Colonic mucosa (tissue), 4 donors: Measurements from ENCODE around the gene XPO6. TPM values are rescaled to one million over a fixed set of nuclear protein-coding genes. Genes with fewer than 3 reads are reported as not detected.

ENCODE experiments used
- DNase-seq: peaks from one replicate; pipeline ENCODE4 v3.0.0-alpha.2; 2020
- H3K27ac ChIP-seq: fragments of 200-600 bp; one replicate; pipeline ENCODE4 v1.8.0; 2021
- H3K27me3 ChIP-seq: fragments of 200-600 bp; one replicate; pipeline ENCODE4 v1.8.0; 2021
- H3K36me3 ChIP-seq: fragments of 200-600 bp; one replicate; pipeline ENCODE4 v1.8.0; 2021
- H3K4me1 ChIP-seq: fragments of 200-600 bp; one replicate; pipeline ENCODE4 v1.8.0; 2021; ENCODE audit warnings: mild to moderate bottlenecking
- H3K4me3 ChIP-seq: fragments of 200-600 bp; one replicate; pipeline ENCODE4 v1.8.0; 2021
- H3K9ac ChIP-seq, 2 donors: one replicate each; pipeline ENCODE4 v1.7.0; 2013; ENCODE audit warnings: control low read depth in 2 of 2, low read depth in 2 of 2, low read length in 2 of 2
- H3K9me3 ChIP-seq: fragments of 200-600 bp; one replicate; pipeline ENCODE4 v1.8.0; 2021
- CTCF ChIP-seq: fragments of 200-600 bp; IDR thresholded peaks from one replicate; pipeline ENCODE4 v1.8.0; 2022; ENCODE audit warnings: antibody characterized with exemption, mild to moderate bottlenecking
- intact Hi-C: fragments of 100-400 bp; cut with DNase I; formaldehyde crosslinking; loops from one replicate; pipeline ENCODE4 v1.14.1; 2022
- total RNA-seq, 2 donors: library from RNA; stranded (reverse); fragmentation: NEBNext Ultra II Directional in 1 of 2; extraction: Animal tissue kit (Norgen Biotek cat#: 25700) in 1 of 2; gene quantifications; one replicate each; pipeline ENCODE4 v1.2.1, GENCODE V29; 2021
- donor health status: healthy.
- donor health status: DM: no; HTN: no; CAD: no.
- donor health status: DM: no; HTN: no; CAD: no.

Gene XPO6
- total RNA-seq, 2 donors from 2014 or later, result 77.0 to 144 TPM

- intact Hi-C loops, result loop anchor here (5.0 kb wide), 1 partner anchor 102 kb away; no protein-coding TSS in a partner anchor
- Histone ChIP-seq H3K4me1 (no peaks in the 10 kb centered on the region), H3K4me3 (no peak overlapping the region), H3K9ac (no peak overlapping the region), H3K9me3 (no peaks in the 10 kb centered on the region), H3K27me3 (no peaks in the 10 kb centered on the region), H3K27ac (no peak overlapping the region), H3K36me3 (no peaks in the 10 kb centered on the region)
- TF ChIP-seq CTCF, result no peak
- DNase-seq, result no peak
Observed at GRCh38 chr16:28073836-28074235, 137.9 kb downstream of the XPO6 start.

GRCh38 chr16:28072087-28072486 lies 139.7 kb downstream of the XPO6 start:
- H3K9me3 ChIP-seq, result no peaks in the 10 kb centered on the region
- H3K36me3 ChIP-seq, result no peaks in the 10 kb centered on the region
- intact Hi-C loops, result loop anchor here (5.0 kb wide), 1 partner anchor 100 kb away; no protein-coding TSS in a partner anchor
- H3K4me3 ChIP-seq, result no peak overlapping the region
- H3K27ac ChIP-seq, result no peak overlapping the region
- H3K4me1 ChIP-seq, result no peaks in the 10 kb centered on the region
- DNase-seq, result no peak
- no peaks in the 10 kb centered on the region for H3K27me3 ChIP-seq
- H3K9ac ChIP-seq, result no peak overlapping the region
- TF ChIP-seq CTCF, result no peak

- Histone ChIP-seq H3K36me3 (no peaks in the 10 kb centered on the region), H3K4me3 (no peak overlapping the region), H3K4me1 (no peaks in the 10 kb centered on the region), H3K27me3 (no peaks in the 10 kb centered on the region), H3K9me3 (no peaks in the 10 kb centered on the region), H3K27ac (no peak overlapping the region), H3K9ac (no peak overlapping the region)
- no peak for DNase-seq
- no peak for TF ChIP-seq CTCF
- intact Hi-C loops, result loop anchor here (5.0 kb wide), 1 partner anchor 98 kb away; no protein-coding TSS in a partner anchor
Observed at GRCh38 chr16:28069971-28070794, 141.6 kb downstream of the XPO6 start.

GRCh38 chr16:28068976-28069375 lies 142.8 kb downstream of the XPO6 start:
- DNase-seq, result no peak
- TF ChIP-seq CTCF, result no peak

GRCh38 chr16:28067604-28068379 lies 144.0 kb downstream of the XPO6 start:
- no peak for DNase-seq
- intact Hi-C loops, result no loop called here
- no peaks in the 10 kb centered on the region for H3K36me3 ChIP-seq
- peaks cover 12% of the 10 kb centered on the region for H3K27me3 ChIP-seq
- no peaks in the 10 kb centered on the region for H3K9me3 ChIP-seq
- no peak overlapping the region for H3K27ac ChIP-seq
- TF ChIP-seq CTCF, result no peak
- H3K9ac ChIP-seq, result no peak overlapping the region
- H3K4me3 ChIP-seq, result no peak overlapping the region
- H3K4me1 ChIP-seq, result no peaks in the 10 kb centered on the region

More at GRCh38 chr16:28068976-28069375, 142.8 kb downstream of the XPO6 start:
- Histone ChIP-seq H3K4me1 (no peaks in the 10 kb centered on the region), H3K4me3 (no peak overlapping the region), H3K9ac (no peak overlapping the region), H3K9me3 (no peaks in the 10 kb centered on the region), H3K36me3 (no peaks in the 10 kb centered on the region), H3K27me3 (peaks cover 5% of the 10 kb centered on the region), H3K27ac (no peak overlapping the region)
- intact Hi-C loops, result no loop called here
